ENCODE data around the gene TMEM132D. TPM values are rescaled to one million over a fixed set of nuclear protein-coding genes. Genes with fewer than 3 reads are reported as not detected.
A peak's percentile ranks its signal among the peaks of the same experiment; 100 is the strongest.

Gene TMEM132D
- polyA plus RNA-seq, 4 donors: 0.10 to 0.21 TPM; not detected in 2

DNA sequence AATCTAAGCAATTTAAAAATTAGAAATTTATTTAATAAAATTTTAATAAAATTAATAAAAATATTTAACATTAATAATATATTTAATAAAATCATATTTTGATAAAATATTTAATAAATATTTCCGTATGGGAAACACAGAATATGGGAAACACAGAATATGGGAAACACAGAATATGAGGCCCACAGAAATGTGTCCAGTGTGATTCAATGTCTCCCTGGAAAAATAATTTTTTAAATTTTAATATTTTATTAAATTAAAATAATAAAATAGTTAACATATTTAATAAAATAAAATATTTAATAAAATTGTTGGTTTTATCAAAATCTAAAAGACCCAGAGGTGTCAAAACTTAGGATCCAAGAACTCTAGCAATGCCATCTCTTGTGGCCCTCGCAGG is 186.4 kb downstream of the TMEM132D start:
- Histone ChIP-seq H3K9me3 (ENCODE audit: control insufficient read depth in 2 of 2, insufficient read depth in 1 of 2, low read depth in 1 of 2, low read length in 1 of 2) (peaks cover 0 to under 1% of the 10 kb centered on the region in 2 donors), H3K36me3 (ENCODE audit: control insufficient read depth in 3 of 3, insufficient read depth in 2 of 3, low read depth in 1 of 3, low read length in 3 of 3) (no peaks in the 10 kb centered on the region), H3K27ac (ENCODE audit: low read depth in 1 of 3, low read length in 2 of 3) (no peak overlapping the region), H3K4me1 (ENCODE audit: control insufficient read depth in 3 of 3, insufficient read depth in 2 of 3, low read depth in 1 of 3, low read length in 2 of 3) (no peaks in the 10 kb centered on the region), H3K27me3 (ENCODE audit: control insufficient read depth in 3 of 3, insufficient read depth in 3 of 3, low read length in 3 of 3) (no peaks in the 10 kb centered on the region), H3K4me3 (ENCODE audit: low read depth in 1 of 3, low read length in 3 of 3) (no peak overlapping the region)
- whole genome bisulfite sequencing, 3 donors: 89 to 93% (median 89%) methylated on average over 2 of the region's 2 CpGs
- FAIRE-seq (peak; percentile 77), DNase-seq (no peak)

- H3K27me3 ChIP-seq (ENCODE audit: control insufficient read depth in 3 of 3, insufficient read depth in 3 of 3, low read length in 3 of 3): no peaks in the 10 kb centered on the region
- DNase-seq (no peak), FAIRE-seq (no peak)
- no peaks in the 10 kb centered on the region for H3K36me3 ChIP-seq (ENCODE audit: control insufficient read depth in 3 of 3, insufficient read depth in 2 of 3, low read depth in 1 of 3, low read length in 3 of 3)
- no peaks in the 10 kb centered on the region for H3K4me1 ChIP-seq (ENCODE audit: control insufficient read depth in 3 of 3, insufficient read depth in 2 of 3, low read depth in 1 of 3, low read length in 2 of 3)
- H3K9me3 ChIP-seq (ENCODE audit: control insufficient read depth in 2 of 2, insufficient read depth in 1 of 2, low read depth in 1 of 2, low read length in 1 of 2): peaks cover 0 to 3% of the 10 kb centered on the region in 2 donors
- WGBS, 3 donors: 85 to 91% (median 87%) methylated on average over 9 of the region's 9 CpGs
- H3K27ac ChIP-seq (ENCODE audit: low read depth in 1 of 3, low read length in 2 of 3): no peak overlapping the region
- no peak overlapping the region for H3K4me3 ChIP-seq (ENCODE audit: low read depth in 1 of 3, low read length in 3 of 3)
Measured at GRCh38 chr12:129716825-129717224, 187.0 kb downstream of the TMEM132D start.

- Histone ChIP-seq H3K27me3 (ENCODE audit: control insufficient read depth in 3 of 3, insufficient read depth in 3 of 3, low read length in 3 of 3) (no peaks in the 10 kb centered on the region), H3K4me1 (ENCODE audit: control insufficient read depth in 3 of 3, insufficient read depth in 2 of 3, low read depth in 1 of 3, low read length in 2 of 3) (peaks cover 0 to 3% (median 0%) of the 10 kb centered on the region in 3 donors), H3K9me3 (ENCODE audit: control insufficient read depth in 2 of 2, insufficient read depth in 1 of 2, low read depth in 1 of 2, low read length in 1 of 2) (peaks cover 0 to 12% of the 10 kb centered on the region in 2 donors), H3K36me3 (ENCODE audit: control insufficient read depth in 3 of 3, insufficient read depth in 2 of 3, low read depth in 1 of 3, low read length in 3 of 3) (no peaks in the 10 kb centered on the region), H3K4me3 (ENCODE audit: low read depth in 1 of 3, low read length in 3 of 3) (no peak overlapping the region), H3K27ac (ENCODE audit: low read depth in 1 of 3, low read length in 2 of 3) (no peak overlapping the region)
- no peak for FAIRE-seq
- WGBS, 3 donors: 69 to 82% (median 70%) methylated on average over 2 of the region's 2 CpGs
- no peak for DNase-seq
Measured at GRCh38 chr12:129706716-129707115, 197.1 kb downstream of the TMEM132D start.

- no peaks in the 10 kb centered on the region for H3K36me3 ChIP-seq (ENCODE audit: control insufficient read depth in 3 of 3, insufficient read depth in 2 of 3, low read depth in 1 of 3, low read length in 3 of 3)
- peaks cover 0 to 15% of the 10 kb centered on the region in 2 donors for H3K9me3 ChIP-seq (ENCODE audit: control insufficient read depth in 2 of 2, insufficient read depth in 1 of 2, low read depth in 1 of 2, low read length in 1 of 2)
- H3K4me3 ChIP-seq (ENCODE audit: low read depth in 1 of 3, low read length in 3 of 3): no peak overlapping the region
- no peaks in the 10 kb centered on the region for H3K27me3 ChIP-seq (ENCODE audit: control insufficient read depth in 3 of 3, insufficient read depth in 3 of 3, low read length in 3 of 3)
- H3K27ac ChIP-seq (ENCODE audit: low read depth in 1 of 3, low read length in 2 of 3): no peak overlapping the region
- H3K4me1 ChIP-seq (ENCODE audit: control insufficient read depth in 3 of 3, insufficient read depth in 2 of 3, low read depth in 1 of 3, low read length in 2 of 3): peaks cover 0 to 3% (median 0%) of the 10 kb centered on the region in 3 donors
- no peak for DNase-seq
- WGBS, 3 donors: 43 to 46% (median 44%) methylated on average over 11 of the region's 11 CpGs
- FAIRE-seq: no peak
Measured at GRCh38 chr12:129704232-129704830, 199.5 kb downstream of the TMEM132D start.

GRCh38 chr12:129701631-129702101 is 202.2 kb downstream of the TMEM132D start:
- no peak overlapping the region for H3K27ac ChIP-seq (ENCODE audit: low read depth in 1 of 3, low read length in 2 of 3)
- peaks cover 0 to 11% of the 10 kb centered on the region in 2 donors for H3K9me3 ChIP-seq (ENCODE audit: control insufficient read depth in 2 of 2, insufficient read depth in 1 of 2, low read depth in 1 of 2, low read length in 1 of 2)
- H3K27me3 ChIP-seq (ENCODE audit: control insufficient read depth in 3 of 3, insufficient read depth in 3 of 3, low read length in 3 of 3): no peaks in the 10 kb centered on the region
- 63 to 83% (median 80%) methylated on average over 9 of the region's 9 CpGs for WGBS, 3 donors
- H3K4me3 ChIP-seq (ENCODE audit: low read depth in 1 of 3, low read length in 3 of 3): no peak overlapping the region
- no peaks in the 10 kb centered on the region for H3K36me3 ChIP-seq (ENCODE audit: control insufficient read depth in 3 of 3, insufficient read depth in 2 of 3, low read depth in 1 of 3, low read length in 3 of 3)
- FAIRE-seq (no peak), DNase-seq (peak in 1 of 2 donors; percentile 8)
- H3K4me1 ChIP-seq (ENCODE audit: control insufficient read depth in 3 of 3, insufficient read depth in 2 of 3, low read depth in 1 of 3, low read length in 2 of 3): peaks cover 0 to 3% (median 0%) of the 10 kb centered on the region in 3 donors

DNA sequence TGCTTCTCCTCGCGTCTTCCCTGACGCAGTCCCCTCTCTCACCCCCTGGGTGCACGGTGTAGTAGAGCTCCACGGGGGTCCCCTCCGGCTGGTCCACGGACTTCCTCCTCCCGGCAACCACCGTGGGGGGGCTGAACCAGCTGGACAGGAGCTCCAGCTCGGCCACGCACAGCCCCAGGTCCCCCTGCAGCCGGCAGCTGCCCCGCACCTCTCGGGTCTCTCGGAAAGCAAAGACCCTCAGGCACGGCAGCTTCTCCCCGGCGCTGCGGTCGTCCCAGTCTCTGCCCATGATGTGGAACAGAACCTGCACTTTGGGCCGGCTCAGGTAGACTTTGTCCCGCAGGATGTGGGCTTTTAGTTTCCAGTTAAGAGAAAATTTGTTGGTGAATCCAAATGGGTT is 203.8 kb downstream of the TMEM132D start:
- no peak for FAIRE-seq

GRCh38 chr12:129696926-129697325 is 206.9 kb downstream of the TMEM132D start:
- FAIRE-seq (no peak), DNase-seq (peak in 1 of 2 donors; percentile 4)
- WGBS, 3 donors: 58 to 83% (median 76%) methylated on average over 11 of the region's 11 CpGs
- Histone ChIP-seq H3K27me3 (ENCODE audit: control insufficient read depth in 3 of 3, insufficient read depth in 3 of 3, low read length in 3 of 3) (no peaks in the 10 kb centered on the region), H3K4me1 (ENCODE audit: control insufficient read depth in 3 of 3, insufficient read depth in 2 of 3, low read depth in 1 of 3, low read length in 2 of 3) (no peaks in the 10 kb centered on the region), H3K27ac (ENCODE audit: low read depth in 1 of 3, low read length in 2 of 3) (no peak overlapping the region), H3K36me3 (ENCODE audit: control insufficient read depth in 3 of 3, insufficient read depth in 2 of 3, low read depth in 1 of 3, low read length in 3 of 3) (no peaks in the 10 kb centered on the region), H3K4me3 (ENCODE audit: low read depth in 1 of 3, low read length in 3 of 3) (no peak overlapping the region), H3K9me3 (ENCODE audit: control insufficient read depth in 2 of 2, insufficient read depth in 1 of 2, low read depth in 1 of 2, low read length in 1 of 2) (peaks cover 0 to 11% of the 10 kb centered on the region in 2 donors)

More for the DNA sequence above, 203.8 kb downstream of the TMEM132D start:
- H3K4me3 ChIP-seq (ENCODE audit: low read depth in 1 of 3, low read length in 3 of 3): no peak overlapping the region
- no peaks in the 10 kb centered on the region for H3K36me3 ChIP-seq (ENCODE audit: control insufficient read depth in 3 of 3, insufficient read depth in 2 of 3, low read depth in 1 of 3, low read length in 3 of 3)
- WGBS, 3 donors: 93 to 95% (median 94%) methylated on average over 22 of the region's 22 CpGs
- DNase-seq: no peak
- no peaks in the 10 kb centered on the region for H3K27me3 ChIP-seq (ENCODE audit: control insufficient read depth in 3 of 3, insufficient read depth in 3 of 3, low read length in 3 of 3)
- peaks cover 0 to 3% (median 0%) of the 10 kb centered on the region in 3 donors for H3K4me1 ChIP-seq (ENCODE audit: control insufficient read depth in 3 of 3, insufficient read depth in 2 of 3, low read depth in 1 of 3, low read length in 2 of 3)
- no peak overlapping the region for H3K27ac ChIP-seq (ENCODE audit: low read depth in 1 of 3, low read length in 2 of 3)
- H3K9me3 ChIP-seq (ENCODE audit: control insufficient read depth in 2 of 2, insufficient read depth in 1 of 2, low read depth in 1 of 2, low read length in 1 of 2): peaks cover 0 to 13% of the 10 kb centered on the region in 2 donors

- DNase-seq (no peak), FAIRE-seq (no peak)
- peaks cover 0 to 8% of the 10 kb centered on the region in 2 donors for H3K9me3 ChIP-seq (ENCODE audit: control insufficient read depth in 2 of 2, insufficient read depth in 1 of 2, low read depth in 1 of 2, low read length in 1 of 2)
- H3K27me3 ChIP-seq (ENCODE audit: control insufficient read depth in 3 of 3, insufficient read depth in 3 of 3, low read length in 3 of 3): no peaks in the 10 kb centered on the region
- no peak overlapping the region for H3K27ac ChIP-seq (ENCODE audit: low read depth in 1 of 3, low read length in 2 of 3)
- no peaks in the 10 kb centered on the region for H3K36me3 ChIP-seq (ENCODE audit: control insufficient read depth in 3 of 3, insufficient read depth in 2 of 3, low read depth in 1 of 3, low read length in 3 of 3)
- no peak overlapping the region for H3K4me3 ChIP-seq (ENCODE audit: low read depth in 1 of 3, low read length in 3 of 3)
- 35 to 51% (median 51%) methylated on average over 5 of the region's 5 CpGs for WGBS, 3 donors
- no peaks in the 10 kb centered on the region for H3K4me1 ChIP-seq (ENCODE audit: control insufficient read depth in 3 of 3, insufficient read depth in 2 of 3, low read depth in 1 of 3, low read length in 2 of 3)
Measured at GRCh38 chr12:129696405-129696804, 207.4 kb downstream of the TMEM132D start.

- no peaks in the 10 kb centered on the region for H3K4me1 ChIP-seq (ENCODE audit: control insufficient read depth in 3 of 3, insufficient read depth in 2 of 3, low read depth in 1 of 3, low read length in 2 of 3)
- WGBS, 3 donors: 91 to 95% (median 94%) methylated on average over 8 of the region's 8 CpGs
- no peaks in the 10 kb centered on the region for H3K27me3 ChIP-seq (ENCODE audit: control insufficient read depth in 3 of 3, insufficient read depth in 3 of 3, low read length in 3 of 3)
- no peak overlapping the region for H3K27ac ChIP-seq (ENCODE audit: low read depth in 1 of 3, low read length in 2 of 3)
- no peak overlapping the region for H3K4me3 ChIP-seq (ENCODE audit: low read depth in 1 of 3, low read length in 3 of 3)
- no peaks in the 10 kb centered on the region for H3K36me3 ChIP-seq (ENCODE audit: control insufficient read depth in 3 of 3, insufficient read depth in 2 of 3, low read depth in 1 of 3, low read length in 3 of 3)
- H3K9me3 ChIP-seq (ENCODE audit: control insufficient read depth in 2 of 2, insufficient read depth in 1 of 2, low read depth in 1 of 2, low read length in 1 of 2): peaks cover 0 to 2% of the 10 kb centered on the region in 2 donors
- DNase-seq (no peak), FAIRE-seq (no peak)
Measured at GRCh38 chr12:129693731-129694130, 210.1 kb downstream of the TMEM132D start.
